ENCODE results near the gene OGG1.

The OGG1 gene

GRCh38 chr3:9727743-9728142, 22.0 kb upstream of the OGG1 start:
- DNase-seq (ENCODE audit: low read depth in 2 of 2), result no peak

- DNase-seq (ENCODE audit: low read depth in 2 of 2), result no peak
Measured at GRCh38 chr3:9729419-9729818, 20.3 kb upstream of the OGG1 start.

- no peak for DNase-seq (ENCODE audit: low read depth in 2 of 2)
Measured at GRCh38 chr3:9730657-9731205, 19.0 kb upstream of the OGG1 start.

GRCh38 chr3:9731206-9732079, 18.3 kb upstream of the OGG1 start, which contains the start of gene BRPF1:
TSS of gene BRPF1 (plus strand) at chr3:9731735. CDS start at chr3:9734141, 2,406 bp downstream.
- peak; percentile 100 for DNase-seq (ENCODE audit: low read depth in 2 of 2)

GRCh38 chr3:9732080-9732739, 17.5 kb upstream of the OGG1 start:
- DNase-seq (ENCODE audit: low read depth in 2 of 2), result peak in 1 of 2 experiments; percentile 21

- no peak for DNase-seq (ENCODE audit: low read depth in 2 of 2)
Measured at GRCh38 chr3:9732740-9733115, 17.0 kb upstream of the OGG1 start.

GRCh38 chr3:9736831-9737230, 12.9 kb upstream of the OGG1 start:
- no peak for DNase-seq (ENCODE audit: low read depth in 2 of 2)

GRCh38 chr3:9739181-9739580, 10.6 kb upstream of the OGG1 start:
- no peak for DNase-seq (ENCODE audit: low read depth in 2 of 2)

- DNase-seq (ENCODE audit: low read depth in 2 of 2), result no peak
Measured at GRCh38 chr3:9742560-9742959, 7.2 kb upstream of the OGG1 start.

- DNase-seq (ENCODE audit: low read depth in 2 of 2), result no peak
Measured at GRCh38 chr3:9743548-9743947, 6.2 kb upstream of the OGG1 start.

GRCh38 chr3:9744162-9744561, 5.6 kb upstream of the OGG1 start:
- no peak for DNase-seq (ENCODE audit: low read depth in 2 of 2)

- no peak for DNase-seq (ENCODE audit: low read depth in 2 of 2)
Measured at GRCh38 chr3:9745521-9745920, 4.2 kb upstream of the OGG1 start.

GRCh38 chr3:9746330-9746729, 3.4 kb upstream of the OGG1 start:
- no peak for DNase-seq (ENCODE audit: low read depth in 2 of 2)

GRCh38 chr3:9747267-9747666, 2.5 kb upstream of the OGG1 start:
- no peak for DNase-seq (ENCODE audit: low read depth in 2 of 2)

GRCh38 chr3:9748031-9748430, 1.7 kb upstream of the OGG1 start:
- DNase-seq (ENCODE audit: low read depth in 2 of 2), result no peak

GRCh38 chr3:9749296-9749644, 482 bp upstream of the OGG1 start:
- DNase-seq (ENCODE audit: low read depth in 2 of 2), result no peak

- DNase-seq (ENCODE audit: low read depth in 2 of 2), result no peak
Measured at GRCh38 chr3:9750556-9751411, 1.0 kb downstream of the OGG1 start.

GRCh38 chr3:9754678-9755077, 4.9 kb downstream of the OGG1 start:
- no peak for DNase-seq (ENCODE audit: low read depth in 2 of 2)

- no peak for DNase-seq (ENCODE audit: low read depth in 2 of 2)
Measured at GRCh38 chr3:9757427-9757826, 7.7 kb downstream of the OGG1 start.

GRCh38 chr3:9760779-9761505, 11.2 kb downstream of the OGG1 start:
- DNase-seq (ENCODE audit: low read depth in 2 of 2), result no peak

- no peak for DNase-seq (ENCODE audit: low read depth in 2 of 2)
Measured at GRCh38 chr3:9761919-9762318, 12.2 kb downstream of the OGG1 start.
